Mucosa of gallbladder (tissue), 1 donor: ENCODE measurements around the gene COA8. TPM values are rescaled to one million over a fixed set of nuclear protein-coding genes. Genes with fewer than 3 reads are reported as not detected.

Source experiments
- DNase-seq: peaks from one replicate; pipeline ENCODE4 v3.0.0-alpha.2; 2020; ENCODE audit warnings: low spot score
- total RNA-seq: library from RNA; stranded (reverse); gene quantifications from one replicate; pipeline ENCODE4 v1.2.1, GENCODE V29; 2021
- donor health status: DM: no; HTN: no; CAD: no.

Gene COA8
- total RNA-seq, 1 donor from 2014 or later: 33.7 TPM

GRCh38 chr14:103548463-103549351, 14.1 kb upstream of the COA8 start:
- DNase-seq: no peak

GRCh38 chr14:103549361-103550311, 13.1 kb upstream of the COA8 start:
- DNase-seq: no peak

GRCh38 chr14:103550451-103551337, 12.1 kb upstream of the COA8 start:
- DNase-seq: no peak

DNA sequence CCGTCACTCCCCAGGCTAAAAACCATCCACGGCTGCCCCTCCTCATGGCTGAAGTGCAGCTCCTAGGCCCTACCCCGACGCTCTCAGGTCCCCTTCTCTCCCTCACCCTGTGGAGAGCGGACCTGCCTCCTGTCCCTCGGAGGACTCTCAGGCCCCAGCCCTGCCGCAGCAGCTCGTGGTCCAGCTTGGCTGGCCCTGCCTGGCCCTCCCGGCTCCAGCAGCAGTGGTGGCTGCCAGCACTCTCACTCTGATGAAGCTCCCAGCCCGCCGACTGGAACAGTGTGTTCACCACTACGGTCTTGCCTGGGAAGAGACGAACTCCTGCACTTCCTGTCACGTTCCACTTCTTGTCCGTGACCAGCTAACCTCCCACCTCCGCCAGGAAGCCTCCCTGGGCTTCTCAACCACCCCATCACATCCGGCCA, 11.4 kb upstream of the COA8 start:
- no peak for DNase-seq

- no peak for DNase-seq
These were observed 10.5 kb upstream of the COA8 start for GRCh38 chr14:103552011-103552845.

- DNase-seq: no peak
These were observed 9.9 kb upstream of the COA8 start for GRCh38 chr14:103552846-103553210.

DNA sequence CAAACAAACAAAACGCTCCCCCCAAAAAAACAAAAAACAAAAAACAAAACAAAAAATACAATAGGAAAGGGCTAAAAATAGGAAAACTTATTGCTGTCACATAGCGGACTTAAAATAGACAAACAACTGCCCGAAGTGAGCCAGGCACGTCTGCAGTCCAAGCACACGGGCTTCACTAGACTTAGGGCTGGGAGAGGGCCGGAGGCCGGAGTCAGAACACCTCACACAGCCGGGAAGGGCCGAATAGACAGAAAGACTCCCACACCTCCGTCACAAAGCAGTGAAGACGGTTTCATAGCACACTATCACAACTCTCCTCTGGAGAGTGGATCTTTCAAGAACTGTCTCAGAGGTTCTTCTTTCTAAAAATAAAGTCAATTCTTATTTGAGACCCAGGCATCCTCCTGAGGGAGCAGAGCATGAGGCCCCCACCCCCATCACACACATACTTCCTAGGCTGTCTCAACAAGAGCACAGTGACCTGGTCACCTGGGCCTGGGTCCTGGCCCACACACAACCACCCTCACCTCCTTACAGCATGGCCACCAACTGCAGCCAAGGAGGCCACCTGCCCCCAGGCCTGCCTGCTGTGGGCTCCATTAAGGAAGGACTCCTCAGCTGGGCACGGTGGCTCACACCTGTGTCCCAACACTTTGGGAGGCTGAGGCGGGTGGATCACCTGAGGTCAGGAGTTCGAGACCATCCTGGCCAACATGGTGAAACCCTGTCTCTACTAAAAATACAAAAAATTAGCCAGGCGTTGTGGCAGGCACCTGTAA, 7.0 kb upstream of the COA8 start:
- no peak for DNase-seq

GRCh38 chr14:103556946-103557758, 5.6 kb upstream of the COA8 start:
- no peak for DNase-seq

GRCh38 chr14:103558071-103558882, 4.5 kb upstream of the COA8 start:
- no peak for DNase-seq

DNA sequence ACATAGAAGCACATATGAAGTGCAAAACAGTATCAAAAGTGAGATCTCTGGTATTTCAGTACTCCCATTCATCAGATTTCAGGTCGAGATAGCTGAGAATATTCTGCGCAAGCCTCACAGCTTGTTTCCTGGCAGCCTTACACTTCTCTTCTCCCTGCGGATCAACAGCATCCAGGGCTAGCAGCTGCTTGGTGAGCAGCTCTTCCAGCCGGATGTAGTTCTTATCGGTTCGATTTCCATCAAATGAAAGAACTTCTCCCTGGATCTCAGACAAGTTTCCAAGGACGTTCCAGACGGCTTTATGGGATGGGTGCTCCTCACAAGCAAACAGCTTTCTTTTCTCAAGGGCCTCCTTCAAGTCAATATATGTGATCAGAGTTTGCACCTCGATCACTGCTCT, 3.0 kb upstream of the COA8 start:
- no peak for DNase-seq

GRCh38 chr14:103560691-103561090, 2.1 kb upstream of the COA8 start:
- no peak for DNase-seq

GRCh38 chr14:103561381-103562178, 1.2 kb upstream of the COA8 start:
- no peak for DNase-seq

DNA sequence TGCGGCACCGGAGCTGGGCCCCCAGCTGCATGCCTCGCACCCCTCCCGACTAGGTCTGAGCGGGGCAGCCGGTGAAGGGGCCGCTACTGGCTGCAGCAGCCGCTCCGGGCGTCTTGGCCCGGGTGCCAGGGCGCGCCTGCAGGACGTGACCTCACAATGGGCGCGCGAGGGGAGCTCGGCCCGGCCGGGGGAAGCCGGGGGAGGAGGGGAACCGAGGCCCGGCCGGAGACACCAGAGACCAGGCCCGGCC, 656 bp upstream of the COA8 start:
- no peak for DNase-seq

DNA sequence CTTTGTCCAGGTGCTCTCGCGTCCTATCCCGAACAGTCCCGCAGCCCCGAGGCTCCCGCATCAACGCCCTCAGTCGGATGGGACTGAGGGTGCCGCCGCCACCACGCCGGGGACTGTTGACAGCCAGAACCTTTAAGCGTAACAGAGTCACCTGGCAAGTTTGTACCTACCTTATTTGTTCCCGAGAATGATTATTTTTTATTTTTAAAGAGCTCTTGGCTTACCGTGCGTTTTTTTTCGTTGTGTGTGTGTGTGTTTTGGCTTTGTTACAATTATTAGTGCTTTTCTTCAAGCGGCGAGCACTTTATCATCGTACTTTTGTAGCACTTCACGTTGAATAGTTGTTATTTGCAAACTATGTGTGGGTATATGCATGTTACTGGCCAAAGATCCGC, 463 bp downstream of the COA8 start:
- DNase-seq: no peak

DNA sequence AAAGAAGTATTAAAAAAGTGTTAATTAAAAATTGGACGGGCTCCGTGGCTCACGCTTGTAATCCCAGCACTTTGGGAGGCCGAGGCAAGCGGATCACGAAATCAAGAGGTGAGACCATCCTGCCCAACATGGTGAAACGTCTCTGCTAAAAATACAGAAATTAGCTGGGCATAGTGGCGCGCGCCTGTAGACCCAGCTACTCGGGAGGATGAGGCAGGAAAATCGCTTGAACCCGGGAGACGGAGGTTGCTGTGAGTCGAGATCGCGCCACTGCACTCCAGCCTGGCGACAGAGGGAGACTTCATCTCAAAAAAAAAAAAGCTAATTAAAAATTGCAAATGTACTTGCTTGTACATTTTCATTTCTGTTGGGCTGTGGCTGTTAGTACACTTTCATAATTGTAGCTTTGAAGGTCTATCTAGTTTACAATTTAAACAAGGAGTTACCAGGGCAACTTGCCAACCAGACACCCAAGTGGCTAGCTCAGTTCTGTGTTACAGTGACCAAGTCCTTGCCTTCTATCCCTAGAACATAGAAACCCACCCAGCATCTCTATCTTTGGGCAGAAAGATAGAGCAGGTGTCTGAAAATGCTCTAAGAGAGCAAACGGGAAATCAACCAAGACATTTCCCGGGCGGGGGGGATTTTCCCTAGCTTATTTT, 1.2 kb downstream of the COA8 start:
- no peak for DNase-seq

GRCh38 chr14:103568952-103569351, 6.2 kb downstream of the COA8 start:
- DNase-seq: no peak

- DNase-seq: no peak
These were observed 6.6 kb downstream of the COA8 start for GRCh38 chr14:103569408-103569807.
